ENCODE data around the gene GALNT2.

The GALNT2 gene

GRCh38 chr1:230148126-230148652, 81.2 kb downstream of the GALNT2 start:
- TF ChIP-seq CTCF (IDR thresholded peaks at IDR 0.05; ENCODE audit: low read length) (no peak), EZH2phosphoT487 (IDR thresholded peaks at IDR 0.05; ENCODE audit: low read length) (no peak), EZH2 (optimal IDR thresholded peaks at IDR 0.05; ENCODE audit: low read depth, low read length) (no peak)
- peak; percentile 31 for DNase-seq
- H3K9me3 ChIP-seq (replicated peaks; ENCODE audit: insufficient read depth, low read length): no peaks in the 10 kb centered on the region
- peaks cover 43% of the 10 kb centered on the region for H3F3A ChIP-seq (ENCODE audit: insufficient read depth, low read length)
- peaks cover 98% of the 10 kb centered on the region for H3K79me2 ChIP-seq (ENCODE audit: low read length)
- peaks cover 56% of the 10 kb centered on the region for H3K4me1 ChIP-seq (ENCODE audit: low read length)
- no peak overlapping the region for H2AFZ ChIP-seq (ENCODE audit: low read length)
- H3K4me2 ChIP-seq (ENCODE audit: low read depth, low read length): peak overlapping the region; percentile 20; the same call in 1 of the 2 replicates
- H3K27me3 ChIP-seq (replicated peaks; ENCODE audit: insufficient read depth, low read length): no peaks in the 10 kb centered on the region
- H3K36me3 ChIP-seq (replicated peaks; ENCODE audit: insufficient read depth, low read length): no peaks in the 10 kb centered on the region
- peak overlapping the region; percentile 26; the same call in 1 of the 2 replicates for H3K9ac ChIP-seq (ENCODE audit: low read length)
- H3K27ac ChIP-seq (ENCODE audit: low read length): peak overlapping the region; percentile 78
- no peaks in the 10 kb centered on the region for H4K20me1 ChIP-seq (ENCODE audit: insufficient read depth, low read length)
- no peaks in the 10 kb centered on the region for H3K9me2 ChIP-seq (replicated peaks; ENCODE audit: insufficient read depth, low read length)
- no peak overlapping the region for H3K4me3 ChIP-seq (ENCODE audit: low read length)

- Histone ChIP-seq H3K4me3 (ENCODE audit: low read length) (no peak overlapping the region), H3K9ac (ENCODE audit: low read length) (peak overlapping the region; percentile 58; the same call in 1 of the 2 replicates), H3K27me3 (replicated peaks; ENCODE audit: insufficient read depth, low read length) (no peaks in the 10 kb centered on the region), H3K36me3 (replicated peaks; ENCODE audit: insufficient read depth, low read length) (no peaks in the 10 kb centered on the region), H3K9me2 (replicated peaks; ENCODE audit: insufficient read depth, low read length) (no peaks in the 10 kb centered on the region), H3F3A (ENCODE audit: insufficient read depth, low read length) (peaks cover 43% of the 10 kb centered on the region), H3K9me3 (replicated peaks; ENCODE audit: insufficient read depth, low read length) (no peaks in the 10 kb centered on the region), H4K20me1 (ENCODE audit: insufficient read depth, low read length) (no peaks in the 10 kb centered on the region), H3K4me2 (ENCODE audit: low read depth, low read length) (peak overlapping the region; percentile 73), H3K4me1 (ENCODE audit: low read length) (peaks cover 56% of the 10 kb centered on the region), H2AFZ (ENCODE audit: low read length) (no peak overlapping the region), H3K79me2 (ENCODE audit: low read length) (peaks cover 98% of the 10 kb centered on the region), H3K27ac (ENCODE audit: low read length) (peak overlapping the region; percentile 78; the same call in 1 of the 2 replicates)
- DNase-seq: no peak
- no peak for TF ChIP-seq EZH2 (optimal IDR thresholded peaks at IDR 0.05; ENCODE audit: low read depth, low read length)
- no peak for TF ChIP-seq CTCF (IDR thresholded peaks at IDR 0.05; ENCODE audit: low read length)
- no peak for TF ChIP-seq EZH2phosphoT487 (IDR thresholded peaks at IDR 0.05; ENCODE audit: low read length)
Observed at GRCh38 chr1:230148768-230149469, 81.9 kb downstream of the GALNT2 start.

- peak overlapping the region; percentile 58 for H3K9ac ChIP-seq (ENCODE audit: low read length)
- peak overlapping the region; percentile 78 for H3K27ac ChIP-seq (ENCODE audit: low read length)
- TF ChIP-seq EZH2phosphoT487 (IDR thresholded peaks at IDR 0.05; ENCODE audit: low read length) (no peak), CTCF (IDR thresholded peaks at IDR 0.05; ENCODE audit: low read length) (peak; percentile 27)
Observed at GRCh38 chr1:230149751-230150584, 82.9 kb downstream of the GALNT2 start.

More at GRCh38 chr1:230149751-230150584, 82.9 kb downstream of the GALNT2 start:
- peak; percentile 61 for DNase-seq
- no peaks in the 10 kb centered on the region for H3K9me3 ChIP-seq (replicated peaks; ENCODE audit: insufficient read depth, low read length)
- H3K9me2 ChIP-seq (replicated peaks; ENCODE audit: insufficient read depth, low read length): no peaks in the 10 kb centered on the region
- peaks cover 56% of the 10 kb centered on the region for H3K4me1 ChIP-seq (ENCODE audit: low read length)
- peaks cover 43% of the 10 kb centered on the region for H3F3A ChIP-seq (ENCODE audit: insufficient read depth, low read length)
- H3K27me3 ChIP-seq (replicated peaks; ENCODE audit: insufficient read depth, low read length): no peaks in the 10 kb centered on the region
- H3K79me2 ChIP-seq (ENCODE audit: low read length): peaks cover 98% of the 10 kb centered on the region
- H3K4me2 ChIP-seq (ENCODE audit: low read depth, low read length): peak overlapping the region; percentile 73
- no peaks in the 10 kb centered on the region for H4K20me1 ChIP-seq (ENCODE audit: insufficient read depth, low read length)
- H3K36me3 ChIP-seq (replicated peaks; ENCODE audit: insufficient read depth, low read length): no peaks in the 10 kb centered on the region
- peak overlapping the region; percentile 24 for H3K4me3 ChIP-seq (ENCODE audit: low read length)
- H2AFZ ChIP-seq (ENCODE audit: low read length): peak overlapping the region; percentile 5; the same call in 1 of the 2 replicates

All from MM.1S (cell line).